GM19239 (cell line): ENCODE measurements around the gene IRX5.

ENCODE experiments used
- DNase-seq: peaks from one replicate; pipeline ENCODE4 v3.0.0; 2011; ENCODE audit warnings: low spot score; ENCODE audit not compliant: insufficient read length
- FAIRE-seq: peaks from 2 replicates; lab custom pipeline; 2011; peaks lifted over from hg19 to GRCh38; lab: Jason Lieb, UNC

Gene IRX5

DNA sequence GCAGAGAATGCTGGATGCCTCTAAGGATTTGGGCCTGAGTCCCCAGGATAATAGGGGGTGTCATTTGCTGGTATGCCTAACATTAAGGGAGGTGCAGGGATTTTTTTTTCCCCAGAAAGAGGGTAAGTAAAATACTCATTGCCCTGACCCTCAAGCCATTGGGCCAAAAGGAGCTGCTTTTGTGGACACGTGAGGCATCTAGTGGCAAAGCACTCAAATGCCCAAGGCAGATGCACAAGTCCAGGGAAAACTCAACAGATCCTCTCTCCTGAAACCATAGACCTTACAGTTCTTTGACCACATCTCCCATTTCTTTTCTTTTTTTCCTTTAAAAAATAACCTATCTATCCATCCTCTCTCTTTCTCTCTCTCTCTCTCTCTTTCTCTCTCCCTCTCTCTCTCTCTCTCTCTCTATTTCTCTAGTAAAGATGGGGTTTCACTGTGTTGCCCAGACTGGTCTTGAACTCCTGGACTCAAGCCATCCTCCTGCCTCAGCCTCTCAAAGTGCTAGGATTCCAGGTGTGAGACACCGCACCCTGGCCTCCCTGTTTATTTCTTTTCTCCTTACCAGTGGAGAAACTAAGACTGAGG is 11.8 kb downstream of the IRX5 start:
- FAIRE-seq (no peak), DNase-seq (no peak)

- FAIRE-seq, result no peak
- DNase-seq, result no peak
Measured at GRCh38 chr16:54944002-54944401, 13.3 kb downstream of the IRX5 start.

DNA sequence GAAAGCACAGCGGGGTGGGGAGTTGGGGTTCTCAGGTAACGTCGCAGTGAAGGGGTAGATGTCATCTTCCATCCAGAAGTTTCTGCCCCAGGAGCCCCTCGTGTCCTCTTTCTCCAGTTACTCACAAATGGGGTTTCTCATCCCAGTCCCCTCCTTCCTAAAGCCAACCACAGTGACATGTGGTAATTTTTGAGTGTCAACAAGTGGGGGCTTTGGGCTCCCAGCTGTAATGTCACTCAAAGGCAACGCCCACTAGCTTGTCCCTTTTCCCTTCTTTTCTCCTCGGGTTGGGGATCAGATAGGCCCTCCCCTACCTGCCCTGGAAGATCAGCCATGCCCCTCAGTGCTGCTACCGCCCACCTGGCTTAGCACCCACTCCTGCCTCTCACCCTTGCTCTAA is 14.4 kb downstream of the IRX5 start:
- DNase-seq (no peak), FAIRE-seq (no peak)

- FAIRE-seq, result no peak
Measured at GRCh38 chr16:54946909-54947308, 16.2 kb downstream of the IRX5 start.

DNA sequence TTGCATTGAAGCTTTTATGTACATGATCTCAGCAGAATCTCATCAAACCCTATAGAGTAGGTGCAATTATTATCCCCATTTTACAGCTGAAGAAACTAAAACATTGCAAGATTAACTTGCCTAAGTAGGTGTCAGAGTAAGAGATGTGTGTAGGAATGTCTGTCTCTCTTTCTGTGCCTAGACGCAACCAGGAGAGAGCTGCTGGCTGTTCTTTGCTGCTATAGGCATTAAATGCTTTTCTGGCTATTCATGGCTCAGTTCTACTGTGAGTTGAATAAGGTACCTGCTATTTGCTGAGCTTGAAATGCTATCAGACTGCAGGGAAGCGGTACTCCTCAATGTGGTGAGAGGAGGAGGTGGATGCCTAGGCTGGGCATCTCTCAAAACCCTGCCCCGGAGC is 17.0 kb downstream of the IRX5 start:
- no peak for DNase-seq
- no peak for FAIRE-seq

More at GRCh38 chr16:54946909-54947308, 16.2 kb downstream of the IRX5 start:
- no peak for DNase-seq

DNA sequence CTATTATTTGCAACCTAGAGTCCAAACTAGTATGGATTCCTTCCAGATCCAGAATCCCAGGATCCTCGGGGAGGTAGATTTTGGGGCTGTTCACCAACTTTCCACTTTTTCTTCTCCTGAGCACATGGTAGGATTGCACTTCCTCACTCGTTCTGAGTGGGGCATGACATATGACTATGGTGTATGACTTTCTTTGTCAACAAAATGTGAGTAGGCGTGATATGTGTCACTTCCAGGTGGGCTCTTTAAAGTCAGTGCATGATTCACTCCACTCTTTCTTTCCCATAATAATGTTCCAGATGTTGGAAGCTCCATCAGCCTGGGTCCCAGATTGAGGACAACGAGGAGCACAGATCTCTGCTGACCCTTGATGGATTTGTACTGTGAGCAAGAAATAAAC is 21.5 kb downstream of the IRX5 start:
- FAIRE-seq (no peak), DNase-seq (no peak)

- DNase-seq (no peak), FAIRE-seq (no peak)
Measured at GRCh38 chr16:54953461-54953860, 22.8 kb downstream of the IRX5 start.

GRCh38 chr16:54954220-54954619 is 23.6 kb downstream of the IRX5 start:
- FAIRE-seq (no peak), DNase-seq (no peak)

- no peak for DNase-seq
- FAIRE-seq, result no peak
Measured at GRCh38 chr16:54955757-54956156, 25.1 kb downstream of the IRX5 start.

GRCh38 chr16:54957403-54958166 is 26.9 kb downstream of the IRX5 start:
- no peak for FAIRE-seq

DNA sequence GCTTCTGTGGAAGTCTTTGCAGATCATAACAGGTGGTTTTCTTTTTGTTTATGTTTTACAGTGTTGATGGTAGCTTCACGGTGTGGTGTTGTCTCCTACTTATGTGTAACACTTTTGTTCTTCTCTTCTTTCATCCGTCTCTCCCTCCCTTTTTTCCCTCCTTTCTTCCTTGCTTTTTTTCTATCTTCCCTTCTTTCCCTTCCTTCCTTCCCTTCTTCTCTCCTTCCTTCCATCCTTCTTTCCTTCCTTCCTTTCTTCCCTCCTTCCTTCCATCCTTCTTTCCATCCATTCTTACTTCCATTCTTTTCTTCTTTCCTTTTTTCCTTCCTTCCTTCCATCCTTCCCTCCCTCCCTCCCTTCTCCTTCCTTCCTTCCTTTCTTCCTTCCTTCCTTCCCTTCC is 31.4 kb downstream of the IRX5 start:
- FAIRE-seq (no peak), DNase-seq (no peak)

More at GRCh38 chr16:54957403-54958166, 26.9 kb downstream of the IRX5 start:
- DNase-seq, result no peak

- FAIRE-seq (no peak), DNase-seq (no peak)
Measured at GRCh38 chr16:54964239-54964638, 33.6 kb downstream of the IRX5 start.

DNA sequence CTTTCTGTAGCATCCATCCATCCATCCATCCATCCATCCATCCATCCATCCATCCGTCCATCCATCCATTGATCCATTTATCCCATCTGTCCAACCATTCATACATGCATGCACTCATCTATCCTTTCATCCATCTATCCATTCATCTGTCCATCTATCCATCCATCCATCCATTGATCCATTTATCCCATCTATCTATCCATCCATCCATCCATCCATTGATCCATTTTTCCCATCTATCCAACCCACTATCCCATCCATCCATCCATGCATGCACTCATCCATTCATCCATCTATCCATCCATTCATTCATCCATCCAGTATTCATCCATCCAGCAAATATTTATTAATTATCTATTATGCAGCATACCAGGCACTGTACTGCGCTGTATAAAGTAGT is 34.8 kb downstream of the IRX5 start:
- FAIRE-seq (no peak), DNase-seq (no peak)

GRCh38 chr16:54968011-54968410 is 37.3 kb downstream of the IRX5 start:
- DNase-seq (no peak), FAIRE-seq (no peak)

GRCh38 chr16:54968784-54969183 is 38.1 kb downstream of the IRX5 start:
- DNase-seq (no peak), FAIRE-seq (no peak)

DNA sequence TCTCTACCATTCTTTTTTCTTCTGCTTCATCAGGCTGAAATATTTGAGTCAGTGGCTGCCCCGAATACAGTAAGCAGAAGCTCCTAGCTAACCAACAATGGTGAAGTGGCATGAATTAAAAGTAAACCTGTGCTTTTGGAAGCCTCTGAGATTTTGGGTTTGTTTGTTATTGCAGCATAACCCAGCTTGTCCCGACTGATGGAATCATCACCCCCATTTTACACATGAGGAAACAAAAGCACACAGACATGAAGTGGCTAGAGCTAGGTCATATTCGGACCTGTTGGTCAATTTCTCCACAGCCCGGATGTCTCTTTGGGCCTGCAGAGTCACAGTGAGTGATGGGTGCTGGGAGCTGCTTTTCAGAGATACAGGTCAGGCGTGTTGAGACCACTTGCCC is 39.4 kb downstream of the IRX5 start:
- no peak for DNase-seq
- no peak for FAIRE-seq

DNA sequence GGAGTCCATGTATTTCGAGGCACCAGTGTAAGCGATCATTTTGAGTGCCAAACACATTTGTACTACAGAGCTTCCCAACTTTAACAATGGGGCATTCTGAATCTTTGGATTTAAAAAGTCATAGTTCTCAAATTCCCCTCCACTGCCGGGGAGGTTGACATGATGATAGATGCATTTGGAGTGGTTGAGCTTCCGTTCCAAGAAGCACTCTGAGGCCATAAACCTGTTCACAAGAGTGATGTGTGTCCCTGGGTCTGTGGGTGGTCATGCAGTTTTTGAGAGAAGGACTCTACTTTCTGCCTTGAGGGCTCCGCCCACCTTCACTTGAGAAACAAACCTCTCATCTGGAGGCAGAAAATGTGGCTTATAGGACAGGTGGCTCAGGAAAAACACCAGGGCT is 43.7 kb downstream of the IRX5 start:
- FAIRE-seq, result no peak
- no peak for DNase-seq

DNA sequence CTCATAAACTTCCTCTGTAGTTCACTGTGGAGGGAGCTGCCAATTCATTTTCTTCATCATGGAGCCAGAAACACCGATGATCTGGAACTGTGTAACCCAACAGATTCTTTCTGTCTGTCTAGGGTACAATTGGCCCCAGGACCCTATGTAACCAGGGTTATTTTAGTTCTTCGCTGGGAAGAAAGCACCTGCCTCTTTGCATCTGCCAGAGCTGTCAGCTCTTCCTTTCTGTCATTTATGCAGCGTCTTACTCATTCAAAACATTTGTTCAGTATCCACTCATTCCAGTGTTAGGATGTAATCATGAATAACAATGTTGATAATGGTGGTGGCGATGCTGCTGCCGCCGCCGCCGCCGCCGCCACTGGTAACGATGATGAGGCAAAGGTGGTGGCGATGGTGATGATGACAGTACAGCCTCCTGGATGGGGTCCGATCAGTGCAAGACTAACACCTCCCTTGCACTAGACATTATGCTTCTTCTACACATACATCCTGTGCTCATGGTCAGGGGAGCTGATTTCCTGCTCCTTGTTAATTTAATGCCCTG is 46.1 kb downstream of the IRX5 start:
- no peak for FAIRE-seq

DNA sequence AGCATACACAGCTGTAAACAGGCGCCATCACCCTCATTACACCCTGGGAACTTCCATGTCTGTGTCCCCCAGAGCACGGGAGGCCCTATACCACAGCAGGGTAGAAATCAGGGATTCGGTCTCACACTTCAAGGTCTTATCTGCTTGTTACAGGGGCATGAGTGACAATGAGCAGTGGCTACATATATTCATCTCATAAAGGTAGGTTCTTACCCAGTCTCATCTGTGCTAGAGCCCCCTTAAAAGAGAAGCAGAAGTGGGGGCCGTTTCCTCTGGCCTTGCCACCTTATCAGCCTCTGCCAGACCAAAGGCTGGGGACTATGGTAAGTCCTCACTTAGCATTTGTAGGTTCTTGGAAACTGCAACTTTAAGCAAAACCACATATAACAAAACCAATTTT is 46.5 kb downstream of the IRX5 start:
- FAIRE-seq (no peak), DNase-seq (no peak)

More for the DNA sequence above, 46.1 kb downstream of the IRX5 start:
- DNase-seq, result no peak

GRCh38 chr16:54980821-54981220 is 50.2 kb downstream of the IRX5 start:
- FAIRE-seq (no peak), DNase-seq (no peak)
